D341Med (cell line): ENCODE data around the gene ARID1B.

Experiments
- DNase-seq: peaks from one replicate; pipeline ENCODE4 v3.0.0; 2012; ENCODE audit warnings: low spot score

The ARID1B gene

DNA sequence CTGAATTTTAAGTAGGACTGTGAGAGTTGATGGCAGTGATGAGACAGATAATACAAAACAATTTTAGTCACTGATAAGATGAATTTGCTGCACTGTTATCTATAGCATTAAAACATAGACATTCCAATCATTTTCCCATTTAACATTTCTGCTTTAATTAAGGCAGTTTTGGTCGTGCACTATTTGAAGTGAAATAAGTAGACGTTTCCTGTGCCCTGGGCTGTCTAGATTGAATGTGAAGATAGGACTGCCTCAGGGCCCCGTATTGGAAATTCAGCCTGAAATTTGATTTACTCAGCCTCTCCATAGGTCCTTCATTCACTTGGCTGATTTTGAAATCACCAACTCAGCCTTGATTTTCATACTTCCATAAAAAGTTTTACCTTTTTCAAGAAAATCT lies 48.3 kb downstream of the ARID1B start:
- DNase-seq: no peak

DNA sequence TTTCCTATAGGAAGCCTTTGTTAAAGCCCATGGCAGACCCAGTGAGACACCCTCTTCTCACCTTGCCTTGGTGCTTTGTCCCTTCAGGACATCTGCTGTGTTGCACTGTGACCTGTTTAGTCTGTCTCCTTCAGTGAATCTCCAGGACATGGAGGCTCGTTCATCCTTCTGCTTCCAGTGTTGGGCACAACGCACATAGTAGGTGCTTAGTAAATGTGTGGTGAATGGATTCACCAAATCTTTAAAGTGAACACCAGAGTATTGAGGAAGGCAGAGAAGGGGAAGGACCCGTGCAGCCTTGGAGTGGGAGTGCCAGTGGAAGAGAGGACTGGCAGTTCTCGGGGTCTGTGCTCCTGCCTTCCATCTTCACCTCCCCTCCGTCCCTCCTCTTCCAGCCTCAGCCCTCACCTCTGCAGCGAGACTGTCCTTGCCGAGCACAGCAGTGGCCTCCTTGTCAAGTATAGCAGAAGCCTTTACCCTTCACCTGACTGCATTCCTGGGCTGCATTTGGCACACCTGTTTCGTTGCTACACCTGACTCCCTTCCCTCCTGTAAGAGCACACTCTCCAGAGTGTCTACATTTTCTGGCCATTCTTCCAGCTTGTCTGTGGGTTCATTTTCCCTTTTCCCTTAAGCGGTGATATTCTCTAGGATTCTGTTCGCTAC lies 49.2 kb downstream of the ARID1B start:
- no peak for DNase-seq

DNA sequence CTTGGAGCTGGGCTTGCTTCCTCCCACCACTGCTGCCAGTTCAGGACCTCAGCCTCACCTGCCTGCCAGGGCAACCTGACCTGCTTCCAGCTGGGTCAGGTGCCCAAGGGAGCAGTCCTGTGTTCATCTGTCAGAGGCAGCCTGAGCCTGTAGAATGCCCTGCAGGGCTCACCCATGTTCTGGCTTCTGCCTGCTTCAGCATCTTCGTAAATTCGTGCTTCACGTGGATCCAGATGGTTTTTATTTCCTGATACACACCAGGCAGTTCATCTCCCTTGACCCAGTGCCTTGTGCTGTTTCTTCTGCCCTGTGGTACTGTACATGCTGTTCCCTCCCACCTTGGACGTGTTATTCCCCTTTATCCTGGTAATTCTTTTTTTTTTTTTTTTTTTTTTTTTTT lies 50.2 kb downstream of the ARID1B start:
- no peak for DNase-seq

DNA sequence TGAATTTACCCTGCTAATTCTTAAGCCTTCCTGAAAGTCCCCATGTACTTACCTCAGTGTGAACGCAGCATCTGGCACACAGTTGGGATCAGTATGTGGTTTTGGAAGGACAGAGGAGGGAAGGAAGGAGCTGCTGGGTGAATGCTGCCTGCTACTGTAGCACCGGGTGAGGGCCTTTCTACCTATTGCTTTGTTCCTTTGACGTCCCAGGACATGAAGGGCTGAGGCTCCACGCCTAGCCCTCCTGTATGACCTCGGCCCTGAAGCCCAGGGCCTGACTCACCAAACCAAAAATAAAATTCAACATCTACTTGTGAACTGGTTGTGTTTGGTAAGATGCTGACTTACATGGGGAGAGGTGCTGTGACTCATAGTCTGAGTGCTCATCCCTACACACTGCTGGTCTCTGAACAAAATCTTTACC lies 51.1 kb downstream of the ARID1B start:
- DNase-seq: peak; percentile 47

DNA sequence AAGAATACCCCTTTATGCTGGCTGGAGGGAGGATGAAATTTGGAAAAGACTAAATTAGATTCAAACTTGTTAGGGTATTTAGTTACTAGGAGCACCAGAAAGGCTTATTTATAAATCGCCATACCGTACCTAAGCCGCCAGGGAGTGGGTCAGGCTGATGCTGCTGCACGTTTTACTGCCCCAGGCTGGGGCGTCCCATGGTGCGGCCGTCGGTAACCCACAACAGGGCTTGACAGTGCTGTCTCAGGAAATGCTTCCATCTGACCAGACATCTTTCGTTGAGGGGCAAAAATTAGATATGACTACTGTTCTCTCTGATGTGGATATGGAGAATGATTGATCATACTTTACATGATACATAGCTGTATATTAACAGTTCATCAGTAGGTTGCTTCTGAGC lies 52.9 kb downstream of the ARID1B start:
- no peak for DNase-seq

DNA sequence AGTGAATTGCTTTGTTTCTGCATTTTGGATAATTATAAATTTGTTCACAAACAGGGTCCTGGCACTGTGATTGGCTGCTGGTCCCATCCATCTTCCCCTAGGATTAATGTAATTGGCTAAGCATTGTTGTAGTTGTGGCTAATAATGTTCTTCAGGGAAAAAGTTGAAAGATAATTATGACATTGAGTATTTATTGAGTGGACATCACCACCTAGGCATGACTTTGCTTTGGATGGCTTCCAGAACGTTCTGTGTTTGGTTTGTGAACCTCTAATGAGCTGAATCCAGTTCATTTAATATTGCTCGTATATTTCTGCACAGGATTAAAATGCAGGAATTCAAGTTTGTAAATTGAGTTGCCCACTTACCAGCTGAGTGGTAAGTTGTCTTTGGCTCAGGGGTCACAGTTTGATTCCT lies 55.1 kb downstream of the ARID1B start:
- no peak for DNase-seq

DNA sequence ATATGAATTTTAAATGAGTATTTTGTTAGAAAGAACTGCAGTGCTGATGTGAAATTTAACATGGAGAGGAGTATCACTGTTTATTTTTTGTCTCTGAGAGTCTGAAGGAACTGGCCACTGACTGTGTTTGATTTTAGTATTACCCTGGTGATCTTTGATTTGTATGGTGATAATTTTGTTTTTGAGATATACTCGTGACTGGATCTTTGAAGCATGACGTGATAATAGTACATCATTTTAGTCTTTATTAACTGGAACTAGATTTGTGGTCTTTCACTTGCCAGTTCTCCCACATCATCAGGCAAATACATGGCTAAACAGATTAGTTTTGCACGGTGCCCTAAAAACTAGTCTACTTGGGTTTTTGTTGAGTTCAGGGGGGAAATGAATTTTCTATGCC lies 55.5 kb downstream of the ARID1B start:
- no peak for DNase-seq

DNA sequence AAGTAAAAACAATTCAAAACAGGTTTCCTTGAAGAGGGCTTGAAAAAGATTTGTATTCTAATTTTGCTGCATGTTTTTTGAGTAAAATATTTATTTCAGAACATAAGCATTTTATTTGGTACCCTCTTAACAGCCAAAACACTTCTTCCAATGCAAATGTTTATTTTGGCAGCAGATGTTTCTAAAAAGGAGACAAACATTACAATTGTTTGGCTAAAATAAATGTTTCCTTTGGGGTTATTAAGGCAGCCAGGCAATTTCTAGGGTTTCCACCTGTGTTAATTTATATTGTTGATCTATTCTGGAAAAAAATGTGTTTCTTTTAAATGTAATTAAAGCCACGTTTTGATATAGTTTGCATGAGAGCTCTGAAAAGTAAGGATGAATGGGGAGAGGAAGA lies 56.6 kb downstream of the ARID1B start:
- DNase-seq: no peak

DNA sequence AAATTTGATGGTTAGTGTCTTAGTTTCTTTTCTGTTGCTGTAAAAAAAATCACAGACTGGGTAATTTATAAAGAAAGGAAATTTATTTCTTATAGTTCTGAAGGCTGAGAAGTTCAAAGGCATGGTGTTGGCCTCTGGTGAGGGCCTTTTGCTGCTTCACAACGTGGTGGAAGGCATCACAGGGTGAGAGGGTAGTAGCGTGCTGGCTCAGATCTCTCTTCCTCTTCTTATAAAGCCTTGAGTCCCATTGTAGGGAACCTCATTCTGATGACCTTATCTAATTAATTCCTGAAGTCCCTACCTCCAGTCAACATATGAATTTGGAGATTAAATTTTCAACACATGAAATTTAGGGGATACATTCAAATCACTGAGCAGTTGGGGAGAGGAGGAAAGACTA lies 62.0 kb downstream of the ARID1B start:
- DNase-seq: no peak

DNA sequence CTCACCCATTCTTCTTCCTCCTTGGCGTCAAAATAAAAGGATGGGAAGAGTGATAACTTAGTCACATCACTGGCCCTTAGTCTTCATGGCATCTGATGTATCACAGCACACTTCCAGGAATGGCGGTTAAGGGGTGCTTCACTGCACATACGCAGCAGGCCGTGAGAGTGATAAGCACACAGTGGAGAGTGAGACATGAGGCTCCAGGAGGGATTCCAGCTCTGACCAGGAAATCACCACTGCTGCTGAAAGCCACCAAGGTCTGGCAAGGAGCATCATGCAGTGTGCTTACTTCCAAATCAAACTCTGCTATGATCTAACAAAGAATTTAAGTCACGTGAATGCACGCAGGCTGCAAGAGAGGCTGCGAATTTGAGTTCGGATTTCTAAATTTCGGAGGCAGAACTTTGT lies 62.4 kb downstream of the ARID1B start:
- no peak for DNase-seq

DNA sequence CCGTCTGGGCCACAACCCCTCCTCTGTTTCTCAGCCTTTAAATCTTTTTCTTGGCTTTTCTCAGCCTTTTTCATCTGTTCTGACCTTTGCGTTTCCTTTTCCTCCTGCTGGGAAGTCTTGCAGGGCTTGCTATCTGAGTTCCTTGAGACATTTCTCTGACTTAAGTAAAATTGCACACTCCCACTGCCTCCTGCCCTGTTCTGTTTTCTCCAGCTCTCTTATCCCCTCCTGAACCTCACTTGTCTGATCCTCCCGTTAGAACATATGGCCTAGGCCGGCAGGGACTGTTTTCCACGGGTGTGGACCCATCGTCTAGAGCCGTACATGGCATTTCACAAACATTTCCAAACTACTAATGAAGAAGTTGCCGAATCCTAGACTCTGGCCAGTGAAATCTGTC lies 63.0 kb downstream of the ARID1B start:
- DNase-seq: no peak

DNA sequence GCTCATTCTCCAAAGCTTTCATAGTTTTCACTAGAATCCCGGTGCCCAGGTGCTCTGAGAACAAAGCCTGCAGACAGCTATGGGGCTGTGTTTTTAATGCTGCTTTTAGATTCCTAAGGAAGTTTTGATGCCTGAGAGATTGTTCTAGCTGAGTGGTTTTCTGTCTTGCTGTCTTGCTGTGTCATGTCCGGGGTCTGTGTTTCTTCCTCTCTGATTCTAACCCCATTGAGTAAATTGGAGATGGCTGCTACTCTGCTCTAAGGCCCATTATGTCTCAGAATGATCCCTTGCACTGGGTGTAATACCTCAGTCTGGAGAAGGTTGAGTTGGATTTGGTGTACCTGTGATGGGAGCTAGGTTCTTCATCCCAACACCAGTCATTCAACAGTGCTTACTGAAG lies 63.4 kb downstream of the ARID1B start:
- no peak for DNase-seq

DNA sequence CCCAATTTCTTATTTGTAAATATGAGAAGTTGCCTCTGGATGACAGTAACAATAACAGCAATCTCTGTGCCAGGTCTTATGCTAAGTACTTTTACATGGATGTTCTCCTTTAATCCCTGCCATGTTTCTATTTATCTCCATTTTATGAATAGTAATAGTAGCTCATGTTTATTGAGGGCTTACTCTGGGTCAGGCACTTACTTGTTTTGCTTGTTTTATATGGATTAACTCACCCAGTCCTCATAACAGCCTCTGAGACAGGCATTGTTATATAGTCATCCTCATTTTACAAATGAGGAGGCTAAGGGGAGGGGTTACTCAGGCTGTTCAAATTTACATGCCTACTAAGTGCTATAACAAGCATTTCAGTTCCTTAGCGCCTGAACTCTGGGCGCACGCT lies 64.3 kb downstream of the ARID1B start:
- DNase-seq: no peak

DNA sequence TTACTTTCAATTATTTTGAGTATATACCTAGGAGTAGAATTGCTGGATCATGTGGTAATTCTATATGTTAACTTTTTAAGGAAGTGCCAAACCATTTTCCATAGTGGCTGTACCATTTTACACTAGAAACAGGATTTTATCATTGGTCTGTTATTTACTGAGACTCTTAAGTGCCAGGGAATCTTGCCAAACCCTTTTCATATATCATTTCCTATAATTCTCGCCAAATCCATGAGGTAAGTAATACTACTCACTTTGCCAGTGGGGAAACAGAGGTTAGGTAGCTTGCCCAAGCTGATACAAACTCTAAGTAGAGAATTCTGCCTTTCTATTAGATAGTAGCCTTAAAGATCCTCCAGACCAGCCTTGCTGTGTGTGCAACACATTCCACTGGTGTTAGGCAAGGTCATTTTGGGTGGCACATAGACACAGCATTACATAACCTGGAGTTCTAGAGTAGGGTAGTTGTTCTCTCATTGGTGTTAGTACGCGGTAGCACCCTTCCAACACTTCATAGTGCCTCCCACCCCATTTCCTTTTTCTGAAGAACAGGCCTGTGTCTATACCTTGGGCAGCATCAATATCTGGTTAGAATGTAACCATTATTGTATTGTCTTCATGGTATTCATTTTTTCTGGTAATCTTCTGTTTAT lies 65.5 kb downstream of the ARID1B start:
- DNase-seq: no peak

DNA sequence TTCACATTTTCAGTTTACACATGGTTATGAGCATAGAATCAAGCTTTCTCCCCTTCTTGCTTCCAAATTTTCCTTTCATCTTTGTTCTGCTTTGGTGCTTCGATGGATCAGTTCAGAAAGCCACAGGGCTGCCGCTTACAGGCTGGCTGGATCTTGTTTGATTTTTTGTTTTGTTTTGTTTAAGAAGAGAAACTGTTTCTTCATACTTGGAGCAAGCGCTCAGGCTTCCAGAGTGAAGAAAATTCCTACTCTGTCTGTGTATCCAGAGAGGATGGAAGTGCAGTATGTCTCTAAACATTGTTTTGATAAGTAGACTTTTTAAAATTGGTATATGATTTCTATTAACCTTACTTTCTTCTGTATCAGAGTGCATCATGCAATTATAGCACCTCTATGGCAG lies 66.9 kb downstream of the ARID1B start:
- DNase-seq: no peak

DNA sequence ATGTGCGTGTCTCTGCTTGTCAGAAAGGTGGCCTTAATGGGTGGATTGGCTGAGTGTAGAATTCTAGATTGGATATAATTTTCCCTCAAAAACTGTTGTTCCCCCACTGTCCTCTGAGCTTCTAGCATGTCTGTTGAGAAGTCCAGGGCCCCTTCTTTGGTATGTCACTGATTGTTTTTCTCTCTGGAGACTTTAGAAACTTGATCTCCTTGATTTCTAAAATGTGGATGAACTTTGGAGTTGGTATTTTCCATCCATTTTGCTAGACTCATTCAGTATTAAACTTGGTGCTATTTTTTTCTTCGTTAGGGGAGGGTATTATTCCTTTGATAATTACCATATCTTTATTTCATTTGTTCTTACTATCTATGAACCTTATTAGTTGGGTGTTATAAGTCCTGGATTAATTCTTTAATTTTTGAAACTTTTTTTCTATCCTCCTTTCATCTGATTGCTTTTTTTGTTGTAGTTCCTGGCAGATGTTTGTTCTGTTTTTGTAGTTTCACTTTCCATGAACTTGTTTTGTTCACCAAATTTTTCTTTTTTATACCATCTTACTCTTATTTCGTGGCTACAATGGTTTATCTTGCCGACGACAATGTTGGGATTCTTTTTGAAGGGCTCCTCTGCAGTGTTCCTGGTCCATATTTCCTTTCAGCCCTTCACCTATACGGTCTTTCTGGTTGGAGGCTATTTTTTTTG lies 68.4 kb downstream of the ARID1B start:
- DNase-seq: no peak

DNA sequence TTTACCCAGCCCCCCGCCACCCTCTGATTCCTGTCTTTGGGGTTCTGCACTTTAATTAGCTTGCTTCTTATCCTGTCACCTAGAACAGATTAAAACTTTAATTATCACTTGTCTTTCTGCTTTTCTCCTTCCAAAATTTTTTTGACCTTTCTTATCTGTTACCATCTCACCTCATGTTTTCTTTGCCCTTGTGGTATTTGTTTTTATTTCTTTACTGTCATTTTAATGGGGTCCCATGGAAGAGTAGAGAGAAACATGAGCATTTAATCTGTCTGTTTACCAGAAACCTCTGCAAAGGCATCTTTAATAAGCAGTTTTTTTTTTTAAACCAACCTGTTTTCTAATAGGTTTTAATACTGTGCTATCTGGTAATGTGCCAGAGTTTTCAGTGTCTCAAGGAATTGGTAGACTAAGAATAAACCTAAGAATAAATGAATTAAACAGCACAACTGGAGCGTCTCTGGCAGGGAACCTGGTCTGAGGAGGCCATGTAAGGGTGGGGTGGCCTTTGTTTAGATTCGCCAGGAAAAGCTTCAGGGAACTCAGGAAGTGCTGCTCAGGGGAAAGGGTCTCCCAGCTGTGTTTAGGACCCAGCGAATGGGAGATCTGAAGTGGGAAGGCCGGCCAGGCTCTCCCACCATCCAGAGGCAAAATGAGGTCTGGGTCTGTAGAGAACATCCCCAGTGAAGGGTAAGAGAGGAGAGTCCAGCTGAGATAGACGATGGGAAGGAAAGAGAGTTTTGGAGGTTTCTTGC lies 69.8 kb downstream of the ARID1B start:
- no peak for DNase-seq

DNA sequence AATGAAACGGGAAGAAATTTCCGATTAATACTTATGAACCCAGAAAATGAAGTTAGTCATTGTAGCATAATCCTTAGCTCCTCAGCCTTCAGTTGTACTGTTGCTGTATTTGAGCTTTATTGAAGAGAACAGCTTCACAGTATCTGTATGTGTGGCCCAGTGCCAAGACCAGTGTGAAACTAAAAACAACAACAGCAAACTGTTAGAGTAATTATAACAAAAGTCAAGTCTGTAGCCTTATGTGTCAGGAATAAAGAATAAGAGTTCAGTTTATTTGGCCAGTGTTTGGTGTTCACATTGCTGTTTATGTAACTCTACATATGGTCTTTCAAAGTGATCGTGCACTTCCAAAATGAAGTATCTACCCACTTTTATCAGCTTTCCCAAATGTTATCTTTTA lies 70.9 kb downstream of the ARID1B start:
- DNase-seq: no peak

DNA sequence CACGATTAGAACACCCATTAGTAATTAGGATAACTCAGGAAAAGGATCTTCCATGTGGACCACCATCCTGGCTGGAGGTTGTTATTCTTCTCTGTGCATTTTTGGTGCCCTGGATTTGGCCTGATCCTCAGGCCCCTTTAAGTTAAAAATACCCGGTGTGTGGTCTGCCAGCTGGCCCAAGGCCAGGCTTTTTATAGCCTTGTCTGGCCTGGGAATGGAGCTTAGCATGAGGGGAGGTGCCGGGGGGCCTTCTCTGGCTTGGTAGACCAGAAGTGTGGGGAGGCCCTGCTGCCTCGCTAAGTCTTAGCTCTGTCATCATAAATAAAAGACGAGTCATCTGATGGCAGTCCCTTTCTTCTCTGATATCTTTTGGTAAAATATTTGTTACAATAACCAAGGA lies 71.4 kb downstream of the ARID1B start:
- peak; percentile 79 for DNase-seq

DNA sequence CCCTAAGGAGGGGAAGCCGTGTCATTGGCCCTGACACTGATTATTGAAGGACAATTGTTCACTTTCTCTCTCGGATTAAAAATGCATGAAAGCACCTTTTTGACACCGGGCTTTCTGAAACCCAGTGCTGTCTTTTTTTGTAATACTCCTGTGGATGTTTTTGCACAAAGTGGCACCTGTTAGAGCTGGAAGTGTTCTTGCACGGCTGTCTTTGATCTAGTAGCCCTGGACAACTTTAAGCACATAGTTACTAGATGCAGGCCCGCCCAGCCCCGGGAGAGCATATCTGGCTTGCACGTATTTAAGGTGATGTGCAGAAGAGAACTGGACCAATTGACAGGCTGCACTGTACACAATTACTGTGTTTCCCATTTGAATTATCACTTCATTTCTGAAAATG lies 72.6 kb downstream of the ARID1B start:
- DNase-seq: no peak

DNA sequence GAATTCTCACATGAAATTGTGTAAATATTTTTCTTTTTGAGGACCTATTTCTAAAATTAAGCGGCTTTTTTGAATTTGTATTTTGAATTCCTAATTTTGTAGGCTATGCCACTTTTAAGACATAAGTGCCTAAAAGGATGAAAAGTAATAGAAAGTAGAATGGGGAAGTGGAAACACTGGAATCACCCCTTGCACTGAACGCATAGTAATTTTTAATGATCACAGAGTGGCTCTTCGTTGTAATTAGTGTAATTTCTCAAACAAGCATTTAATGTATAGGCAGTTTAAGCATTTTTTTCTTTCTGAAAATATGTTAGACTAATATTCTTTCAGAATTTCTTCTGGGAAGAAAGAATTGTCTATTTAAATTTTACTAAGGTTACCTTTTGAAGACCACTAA lies 73.2 kb downstream of the ARID1B start:
- no peak for DNase-seq

DNA sequence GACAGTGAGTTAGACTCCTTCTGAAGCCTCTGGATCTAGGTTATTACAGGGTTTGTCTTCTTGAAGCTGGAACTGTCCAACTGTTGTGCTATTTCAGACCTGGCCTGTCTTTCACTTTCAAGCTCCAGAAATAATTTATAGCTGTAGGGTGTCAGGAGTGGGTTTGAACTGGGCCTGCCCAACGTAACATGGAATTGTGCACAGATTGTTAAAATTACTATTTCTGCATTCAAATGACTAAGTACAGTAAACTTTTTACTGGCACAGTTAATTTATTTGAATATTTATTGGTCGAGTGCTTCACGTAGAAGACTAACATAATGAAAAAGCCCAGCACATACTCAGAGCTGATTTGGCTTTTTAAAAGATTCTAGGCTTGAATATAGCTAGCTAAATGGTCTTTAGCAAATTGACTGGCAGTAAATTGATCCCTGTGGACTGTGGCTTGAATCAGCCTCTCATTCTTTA lies 74.3 kb downstream of the ARID1B start:
- DNase-seq: no peak
